SH-SY5Y (cell line): ENCODE measurements around the gene MVK.

Experiments used
- GATA2 ChIP-seq: IDR thresholded peaks from 2 replicates; pipeline ENCODE4 v1.6.1; 2011; ENCODE audit warnings: mild to moderate bottlenecking, low read depth, low read length
- GATA3 ChIP-seq: IDR thresholded peaks from 2 replicates; pipeline ENCODE4 v1.6.1; 2011; ENCODE audit warnings: low read depth, mild to moderate bottlenecking, low read length, moderate library complexity

GRCh38 chr12:109618082-109618481 is 44.5 kb downstream of the MVK start:
- TF ChIP-seq GATA3 (no peak), GATA2 (no peak)
